ENCODE results near the gene ZBTB40. TPM values are rescaled to one million over a fixed set of nuclear protein-coding genes. Genes with fewer than 3 reads are reported as not detected.

The ZBTB40 gene
- total and polyA plus RNA-seq, 10 donors = 4.4 to 40.2 (median 30.2) TPM

DNA sequence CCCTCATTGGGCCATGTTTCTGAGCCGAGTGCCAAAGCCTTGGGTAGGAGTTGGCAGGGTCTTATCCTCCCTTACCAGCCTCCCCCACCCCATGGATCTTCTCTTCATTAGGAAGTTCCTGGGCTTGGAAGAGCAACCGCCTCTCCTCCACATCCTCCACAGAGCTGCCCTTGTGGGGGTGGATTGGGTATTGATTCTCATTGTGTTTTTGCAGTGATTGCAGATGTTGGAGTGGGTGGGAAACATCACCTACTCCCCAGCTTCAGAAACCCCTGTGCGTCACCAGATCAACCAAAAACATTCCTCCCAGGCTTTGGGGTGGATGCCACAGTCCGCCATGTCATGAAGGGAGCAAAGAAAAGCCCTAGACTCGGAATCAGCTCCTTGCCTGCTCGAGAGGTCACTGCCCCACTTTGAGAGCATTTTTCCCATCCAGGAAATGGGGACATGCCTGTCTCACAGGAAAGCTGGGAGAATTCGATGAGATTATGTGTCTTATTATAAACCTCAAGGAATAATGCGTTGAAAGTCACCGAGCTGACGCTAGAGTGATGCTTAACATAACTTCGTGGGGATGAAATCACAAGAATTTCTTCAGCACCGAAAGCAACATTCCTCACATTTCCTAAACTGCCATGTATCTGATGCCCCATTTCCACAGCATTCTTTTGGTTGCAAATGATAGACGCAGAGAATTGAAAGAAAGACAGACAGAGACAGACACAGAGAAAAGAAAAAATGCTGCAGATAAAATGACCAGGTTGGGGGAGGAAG, 44.7 kb upstream of the ZBTB40 start:
- intact Hi-C loops (cut with DNase I; ENCODE audit: low total_unique reads) = no loop called here
- Histone ChIP-seq H3K4me1 (no peaks in the 10 kb centered on the region), H3K36me3 (no peaks in the 10 kb centered on the region), H3K9me3 (no peaks in the 10 kb centered on the region), H3K27me3 (replicated peaks in 1 of 7) (peaks cover 0 to 48% (median 0%) of the 10 kb centered on the region in 7 donors), H3K4me3 (no peak overlapping the region), H3K27ac (no peak overlapping the region)
- no peak for DNase-seq
- WGBS, 5 donors = 75 to 87% (median 81%) methylated on average over 13 of the region's 13 CpGs
- TF ChIP-seq POLR2AphosphoS5 (IDR thresholded peaks at IDR 0.05) = no peak
- TF ChIP-seq, protein P1, sequence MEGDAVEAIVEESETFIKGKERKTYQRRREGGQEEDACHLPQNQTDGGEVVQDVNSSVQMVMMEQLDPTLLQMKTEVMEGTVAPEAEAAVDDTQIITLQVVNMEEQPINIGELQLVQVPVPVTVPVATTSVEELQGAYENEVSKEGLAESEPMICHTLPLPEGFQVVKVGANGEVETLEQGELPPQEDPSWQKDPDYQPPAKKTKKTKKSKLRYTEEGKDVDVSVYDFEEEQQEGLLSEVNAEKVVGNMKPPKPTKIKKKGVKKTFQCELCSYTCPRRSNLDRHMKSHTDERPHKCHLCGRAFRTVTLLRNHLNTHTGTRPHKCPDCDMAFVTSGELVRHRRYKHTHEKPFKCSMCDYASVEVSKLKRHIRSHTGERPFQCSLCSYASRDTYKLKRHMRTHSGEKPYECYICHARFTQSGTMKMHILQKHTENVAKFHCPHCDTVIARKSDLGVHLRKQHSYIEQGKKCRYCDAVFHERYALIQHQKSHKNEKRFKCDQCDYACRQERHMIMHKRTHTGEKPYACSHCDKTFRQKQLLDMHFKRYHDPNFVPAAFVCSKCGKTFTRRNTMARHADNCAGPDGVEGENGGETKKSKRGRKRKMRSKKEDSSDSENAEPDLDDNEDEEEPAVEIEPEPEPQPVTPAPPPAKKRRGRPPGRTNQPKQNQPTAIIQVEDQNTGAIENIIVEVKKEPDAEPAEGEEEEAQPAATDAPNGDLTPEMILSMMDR (IDR thresholded peaks at IDR 0.05 in 8 of 11, conservative IDR thresholded peaks at IDR 0.05 in 3 of 11) = no peak
- TF ChIP-seq POLR2A (IDR thresholded peaks at IDR 0.05) = no peak

DNA sequence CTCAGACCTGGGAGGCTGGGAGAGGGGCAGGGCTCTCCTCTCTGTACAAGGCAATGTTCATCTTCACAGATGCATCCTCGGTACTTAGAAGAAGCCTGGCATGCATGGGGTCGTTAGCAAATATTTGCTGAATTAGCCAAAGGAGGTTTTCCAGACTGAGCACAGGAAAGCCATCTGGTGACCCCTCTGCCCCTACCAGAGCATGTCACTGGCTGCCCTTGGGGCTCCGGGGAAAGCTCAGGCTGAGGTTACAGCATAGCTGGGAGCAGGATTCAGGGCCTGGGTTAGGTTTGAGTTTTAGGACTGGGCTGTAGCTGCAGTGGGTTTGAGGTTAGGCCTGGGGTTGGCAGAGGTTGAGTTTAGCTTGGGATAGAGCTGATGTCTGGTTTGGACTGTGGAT, 43.4 kb upstream of the ZBTB40 start:
- no peak for TF ChIP-seq POLR2A (IDR thresholded peaks at IDR 0.05)
- TF ChIP-seq, protein P1 (IDR thresholded peaks at IDR 0.05 in 8 of 11, conservative IDR thresholded peaks at IDR 0.05 in 3 of 11) = no peak
- no peak for TF ChIP-seq POLR2AphosphoS5 (IDR thresholded peaks at IDR 0.05)
- no peaks in the 10 kb centered on the region for H3K4me1 ChIP-seq
- no peaks in the 10 kb centered on the region for H3K36me3 ChIP-seq
- intact Hi-C loops (cut with DNase I; ENCODE audit: low total_unique reads) = no loop called here
- no peak for DNase-seq
- WGBS, 5 donors = 44 to 63% (median 57%) methylated on average over 3 of the region's 3 CpGs
- no peaks in the 10 kb centered on the region for H3K9me3 ChIP-seq
- H3K27ac ChIP-seq = no peak overlapping the region
- H3K27me3 ChIP-seq (replicated peaks in 1 of 7) = peaks cover 0 to 35% (median 0%) of the 10 kb centered on the region in 7 donors
- no peak overlapping the region for H3K4me3 ChIP-seq

DNA sequence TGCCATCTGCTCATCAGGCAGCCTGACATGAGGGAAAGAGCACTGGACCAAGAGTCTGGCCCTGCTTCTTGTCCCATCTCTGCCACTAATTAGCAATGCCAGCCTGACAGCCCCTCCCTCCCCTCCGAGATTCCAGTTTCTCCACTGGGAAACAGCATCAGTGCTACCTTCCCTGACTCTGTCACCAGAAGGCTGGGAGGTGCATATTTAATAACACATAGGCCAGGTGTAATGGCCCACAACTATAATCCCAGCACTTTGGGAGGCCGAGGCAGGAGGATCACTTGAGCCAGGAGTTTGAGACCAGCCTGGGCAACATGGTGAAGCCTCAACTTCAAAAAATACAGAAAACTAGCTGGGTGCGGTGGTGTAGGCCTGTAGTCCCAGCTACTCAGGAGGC, 41.2 kb upstream of the ZBTB40 start:
- DNase-seq = no peak
- intact Hi-C loops (cut with DNase I; ENCODE audit: low total_unique reads) = loop anchor here (10.0 kb wide), 1 partner anchor 276 kb away; no protein-coding TSS in a partner anchor
- 83 to 95% (median 93%) methylated on average over 3 of the region's 3 CpGs for WGBS, 5 donors

More for the DNA sequence above, 41.2 kb upstream of the ZBTB40 start:
- Histone ChIP-seq H3K4me3 (no peak overlapping the region), H3K4me1 (no peaks in the 10 kb centered on the region), H3K27me3 (replicated peaks in 1 of 7) (peaks cover 0 to 16% (median 0%) of the 10 kb centered on the region in 7 donors), H3K27ac (no peak overlapping the region), H3K36me3 (no peaks in the 10 kb centered on the region), H3K9me3 (no peaks in the 10 kb centered on the region)
- TF ChIP-seq, protein P1 (IDR thresholded peaks at IDR 0.05 in 8 of 11, conservative IDR thresholded peaks at IDR 0.05 in 3 of 11) = no peak
- no peak for TF ChIP-seq POLR2AphosphoS5 (IDR thresholded peaks at IDR 0.05)
- TF ChIP-seq POLR2A (IDR thresholded peaks at IDR 0.05) = no peak

All from spleen (tissue), 11 donors.